Left cardiac atrium (tissue), 4 donors: ENCODE results near the gene TOP2B. TPM values are rescaled to one million over a fixed set of nuclear protein-coding genes. Genes with fewer than 3 reads are reported as not detected.

ENCODE experiments used
- ATAC-seq, 2 donors: fragments of 200-7000 bp; cut with Tn5 transposase; one replicate each; pipeline ENCODE4 v1.9.1; 2020; ENCODE audit warnings: mild to moderate bottlenecking in 2 of 2, moderate library complexity in 2 of 2
- DNase-seq: peaks from one replicate; pipeline ENCODE4 v3.0.0-alpha.2; 2020
- intact Hi-C, 2 donors: fragments of 100-400 bp; cut with DNase I; formaldehyde crosslinking; loops; one replicate each; pipeline versions ENCODE4 v1.14.1 to v1.15.1; 2022 to 2023
- long read RNA-seq: library from polyadenylated mRNA; unstranded; transcript quantifications from one replicate; pipeline ENCODE4 v2.0.0, GENCODE V29; 2021
- total RNA-seq, 2 donors: library from RNA; stranded (reverse); fragmentation: NEBNext Ultra II Directional; extraction: Animal tissue kit (Norgen Biotek cat#: 25700); gene quantifications; one replicate each; pipeline ENCODE4 v1.2.1, GENCODE V29; 2021
- donor health status: DM: no; HTN: yes; CAD: no.
- donor health status: DM: no; HTN: yes; CAD: no; lungs with severe emphysema.
- donor health status: DM: yes; HTN: yes; CAD: no.
- donor health status: Dilated cardiomyopathy.

The TOP2B gene, protein sequence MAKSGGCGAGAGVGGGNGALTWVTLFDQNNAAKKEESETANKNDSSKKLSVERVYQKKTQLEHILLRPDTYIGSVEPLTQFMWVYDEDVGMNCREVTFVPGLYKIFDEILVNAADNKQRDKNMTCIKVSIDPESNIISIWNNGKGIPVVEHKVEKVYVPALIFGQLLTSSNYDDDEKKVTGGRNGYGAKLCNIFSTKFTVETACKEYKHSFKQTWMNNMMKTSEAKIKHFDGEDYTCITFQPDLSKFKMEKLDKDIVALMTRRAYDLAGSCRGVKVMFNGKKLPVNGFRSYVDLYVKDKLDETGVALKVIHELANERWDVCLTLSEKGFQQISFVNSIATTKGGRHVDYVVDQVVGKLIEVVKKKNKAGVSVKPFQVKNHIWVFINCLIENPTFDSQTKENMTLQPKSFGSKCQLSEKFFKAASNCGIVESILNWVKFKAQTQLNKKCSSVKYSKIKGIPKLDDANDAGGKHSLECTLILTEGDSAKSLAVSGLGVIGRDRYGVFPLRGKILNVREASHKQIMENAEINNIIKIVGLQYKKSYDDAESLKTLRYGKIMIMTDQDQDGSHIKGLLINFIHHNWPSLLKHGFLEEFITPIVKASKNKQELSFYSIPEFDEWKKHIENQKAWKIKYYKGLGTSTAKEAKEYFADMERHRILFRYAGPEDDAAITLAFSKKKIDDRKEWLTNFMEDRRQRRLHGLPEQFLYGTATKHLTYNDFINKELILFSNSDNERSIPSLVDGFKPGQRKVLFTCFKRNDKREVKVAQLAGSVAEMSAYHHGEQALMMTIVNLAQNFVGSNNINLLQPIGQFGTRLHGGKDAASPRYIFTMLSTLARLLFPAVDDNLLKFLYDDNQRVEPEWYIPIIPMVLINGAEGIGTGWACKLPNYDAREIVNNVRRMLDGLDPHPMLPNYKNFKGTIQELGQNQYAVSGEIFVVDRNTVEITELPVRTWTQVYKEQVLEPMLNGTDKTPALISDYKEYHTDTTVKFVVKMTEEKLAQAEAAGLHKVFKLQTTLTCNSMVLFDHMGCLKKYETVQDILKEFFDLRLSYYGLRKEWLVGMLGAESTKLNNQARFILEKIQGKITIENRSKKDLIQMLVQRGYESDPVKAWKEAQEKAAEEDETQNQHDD (N-terminal part only)
- 100 to 1,000 TPM in 1 of 2 donors, 10 to 100 TPM in 1; 79.1 to 101 TPM for total RNA-seq
- long read RNA-seq, partial matches to known transcripts = 41 of 43 reads
- long read RNA-seq, other reads (novel, unspliced or antisense) = 2 of 43 reads

DNA sequence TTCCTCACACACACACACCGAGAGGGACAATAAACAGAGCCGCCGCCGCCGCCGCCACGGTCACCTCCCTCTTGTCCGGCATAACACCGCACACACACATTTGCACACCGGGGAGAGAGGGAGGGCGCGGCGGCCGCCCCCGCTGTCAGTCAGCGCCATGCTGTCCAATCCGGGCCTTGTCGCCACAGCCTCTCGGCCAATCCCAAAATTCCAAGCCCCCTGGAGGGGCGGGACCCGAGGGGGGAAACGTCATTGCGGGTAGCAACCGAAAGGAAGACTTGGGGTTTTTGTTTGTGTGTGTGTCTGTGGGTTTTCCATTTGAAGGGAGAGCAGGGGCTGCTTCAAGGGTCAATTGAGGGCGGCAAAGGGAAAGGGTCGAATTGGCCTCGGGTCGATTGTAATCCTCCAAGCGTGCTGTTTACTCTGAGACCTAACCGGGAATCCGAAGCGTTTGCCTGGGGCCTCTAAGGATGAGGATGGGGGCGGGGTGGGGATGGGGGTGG lies at the start of gene TOP2B:
TOP2B (minus strand) TSS at position 96 of the 503 bp plus-strand sequence. CDS start 610 bp downstream, outside the sequence.
- ATAC-seq = peak; percentile 98 to 99
- intact Hi-C loops = loop anchor here in 1 of 2 donors (5.0 kb wide), 2 partner anchors 117 to 127 kb away; partner anchors contain the start of genes NGLY1 and OXSM

DNA sequence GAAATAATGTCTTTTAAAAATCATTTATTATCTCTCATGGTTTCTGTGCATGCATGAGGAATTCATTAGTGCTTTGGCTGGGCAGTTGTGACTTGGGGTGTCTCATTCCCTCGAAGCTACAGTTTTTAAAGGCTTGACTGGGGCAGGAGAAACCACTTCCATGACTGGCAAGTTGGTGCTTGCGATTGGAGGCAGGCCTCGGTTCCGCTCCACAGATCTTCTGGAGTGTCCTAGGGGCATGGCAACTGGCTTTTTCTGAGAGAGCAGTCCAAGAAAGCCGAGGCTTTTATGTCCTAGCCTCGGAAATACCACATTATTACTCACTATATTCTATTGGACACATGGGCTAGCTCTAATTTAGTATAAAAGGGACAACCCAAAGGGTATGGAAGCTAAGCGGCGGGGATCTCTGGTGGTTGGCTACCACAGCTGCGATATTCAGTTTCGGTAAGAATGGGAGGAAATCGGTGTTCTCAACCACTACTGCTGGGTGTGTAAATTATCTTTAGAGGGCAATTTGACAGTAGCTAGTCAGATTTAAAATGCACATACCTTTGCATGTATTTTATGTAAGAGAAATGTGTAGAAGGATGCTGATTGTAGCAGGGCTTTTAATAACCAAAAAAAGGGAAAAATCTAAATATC lies 48.8 kb upstream of the TOP2B start:
- ATAC-seq = no peak
- DNase-seq = no peak
- intact Hi-C loops = no loop called here

More for the DNA sequence above, at the start of gene TOP2B:
- DNase-seq = peak; percentile 95

DNA sequence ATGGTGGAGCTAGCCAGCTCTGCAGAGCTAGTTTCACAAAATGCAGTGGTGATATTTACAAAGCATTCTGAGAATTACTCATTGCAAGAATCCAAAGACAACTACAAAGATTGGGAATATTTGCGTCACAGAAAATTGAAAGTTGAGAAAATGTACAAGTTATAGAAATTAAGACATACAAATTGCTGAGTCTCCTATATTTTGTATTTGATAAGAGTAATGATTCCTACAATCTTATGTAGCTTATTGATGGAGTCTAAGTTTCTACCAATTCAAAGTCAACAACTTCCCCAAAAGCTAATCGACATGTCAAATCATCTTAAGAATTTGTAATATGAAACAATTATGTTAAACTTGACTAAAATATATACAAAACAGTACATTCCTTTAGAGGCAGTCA lies 46.4 kb upstream of the TOP2B start:
- DNase-seq = no peak
- intact Hi-C loops = no loop called here
- ATAC-seq = no peak

DNA sequence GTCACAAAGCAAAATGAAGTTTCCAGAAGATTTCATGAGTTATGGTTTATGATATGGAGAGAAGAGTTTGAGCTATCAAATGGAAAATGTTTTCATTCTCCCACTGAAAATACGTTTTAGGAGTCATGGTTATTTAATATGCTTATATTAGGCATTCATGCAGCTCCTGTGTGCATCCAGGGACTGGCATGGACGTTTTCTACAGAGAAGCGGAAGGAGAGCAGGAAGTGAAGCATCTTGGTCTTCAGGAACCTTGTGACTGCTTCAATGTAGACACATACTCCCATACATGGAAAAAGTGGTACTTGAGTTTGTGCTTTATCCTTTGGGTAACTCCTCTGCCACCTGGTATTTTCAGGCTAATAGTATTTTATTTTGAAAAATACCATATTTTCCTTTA lies 43.3 kb upstream of the TOP2B start:
- ATAC-seq = no peak

DNA sequence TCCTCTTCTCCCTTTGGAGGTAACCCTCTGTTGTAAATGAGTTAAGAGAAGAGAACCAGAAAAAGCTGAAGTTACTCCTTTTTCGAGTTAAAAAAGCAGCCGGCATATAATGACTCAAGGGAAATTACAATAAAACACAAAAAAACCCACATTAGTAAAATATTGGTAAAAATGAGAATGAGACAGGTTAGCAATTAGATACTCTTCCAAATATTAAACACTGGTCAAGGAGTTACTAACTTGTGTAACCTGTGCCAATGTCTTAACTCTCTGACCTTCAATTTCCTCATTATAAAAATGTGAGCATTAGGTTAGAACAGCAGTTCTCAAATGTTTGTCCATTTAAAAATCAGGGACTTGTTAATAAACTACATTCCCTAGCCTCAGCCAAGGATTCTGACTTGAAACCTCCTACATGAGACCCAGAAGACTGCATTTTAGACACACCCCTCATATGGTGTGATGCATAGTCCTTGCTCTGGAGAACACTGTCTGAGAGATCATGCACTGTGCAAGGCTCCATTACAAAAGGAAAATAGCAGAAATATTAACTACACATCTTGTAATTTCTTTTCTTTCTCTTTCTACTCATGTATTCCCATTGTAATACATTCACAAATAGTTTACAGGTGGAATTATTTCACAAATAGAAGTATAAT lies 42.7 kb upstream of the TOP2B start:
- intact Hi-C loops = no loop called here
- no peak for ATAC-seq
- DNase-seq = no peak

More for the DNA sequence above, 43.3 kb upstream of the TOP2B start:
- no peak for DNase-seq
- intact Hi-C loops = no loop called here

DNA sequence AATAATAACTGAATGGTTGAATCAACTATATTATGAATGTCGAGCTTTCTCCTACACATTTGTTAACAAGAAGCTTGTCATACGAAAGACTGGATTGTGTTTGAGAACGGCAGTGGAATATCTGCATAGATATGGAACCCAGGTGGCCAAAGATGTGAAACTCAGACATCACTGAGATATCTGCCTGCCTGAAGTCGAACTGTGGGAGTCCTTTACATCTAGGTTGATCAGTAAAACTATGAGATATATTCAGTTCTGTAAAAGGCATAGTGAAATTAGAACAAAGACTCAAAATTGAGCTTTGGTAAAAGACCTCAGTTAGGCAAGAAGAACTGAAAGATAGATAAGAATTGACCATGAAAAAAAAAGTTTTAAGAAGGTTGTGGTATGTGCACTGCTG lies 41.5 kb upstream of the TOP2B start:
- DNase-seq (no peak), ATAC-seq (no peak)
- intact Hi-C loops = no loop called here

DNA sequence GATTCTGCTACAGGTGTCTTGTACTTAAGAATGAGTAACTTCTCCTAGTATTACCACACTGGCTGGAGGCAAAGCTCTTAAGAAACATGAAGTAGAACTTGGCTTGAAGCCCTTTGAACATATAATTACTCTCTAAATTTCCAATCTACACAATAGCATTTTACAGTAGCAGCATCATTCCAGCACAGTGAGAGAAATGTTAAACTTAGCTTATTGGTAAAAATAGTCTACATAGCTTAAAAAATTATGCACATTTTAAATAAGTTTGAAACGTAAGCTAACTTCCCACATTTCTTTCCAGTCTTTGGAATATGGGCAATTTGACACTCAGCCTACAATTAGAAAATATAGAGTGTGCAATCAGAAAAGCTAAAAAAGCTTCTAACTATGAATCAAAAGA lies 32.8 kb upstream of the TOP2B start:
- ATAC-seq = no peak
- intact Hi-C loops = no loop called here

DNA sequence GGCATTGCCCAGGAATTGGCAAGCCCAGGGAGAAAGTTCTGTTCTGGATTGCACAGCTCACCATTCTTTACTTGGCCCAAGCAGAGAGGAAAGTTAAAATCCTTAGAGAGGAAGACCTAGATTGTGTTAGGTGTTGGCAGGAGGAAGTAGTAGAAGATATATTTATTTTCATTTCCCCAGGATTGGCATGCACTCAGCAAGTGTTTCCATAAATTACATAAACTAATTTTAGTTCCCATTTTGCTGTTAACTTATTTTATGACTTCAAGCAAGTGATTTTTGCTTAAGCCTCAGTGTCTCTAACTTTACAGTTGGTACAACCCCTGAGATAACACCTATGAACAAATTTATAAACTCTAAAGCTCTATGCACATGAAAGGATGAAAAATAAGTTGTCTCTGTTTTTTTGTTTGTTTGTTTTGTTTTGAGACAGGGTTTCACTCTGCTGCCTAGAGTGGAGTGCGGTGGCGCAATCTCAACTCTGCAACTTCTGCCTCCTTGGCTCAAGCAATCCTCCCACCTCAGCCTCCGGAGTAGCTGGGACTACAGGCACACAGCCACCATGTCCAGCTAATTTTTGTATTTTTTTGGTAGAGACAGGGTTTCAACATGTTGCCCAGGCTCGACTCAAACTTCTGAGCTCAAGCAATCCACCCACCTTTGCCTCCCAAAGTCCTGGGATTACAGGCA lies 31.2 kb upstream of the TOP2B start:
- intact Hi-C loops = no loop called here
- ATAC-seq (no peak), DNase-seq (peak; percentile 24)

More for the DNA sequence above, 32.8 kb upstream of the TOP2B start:
- no peak for DNase-seq

DNA sequence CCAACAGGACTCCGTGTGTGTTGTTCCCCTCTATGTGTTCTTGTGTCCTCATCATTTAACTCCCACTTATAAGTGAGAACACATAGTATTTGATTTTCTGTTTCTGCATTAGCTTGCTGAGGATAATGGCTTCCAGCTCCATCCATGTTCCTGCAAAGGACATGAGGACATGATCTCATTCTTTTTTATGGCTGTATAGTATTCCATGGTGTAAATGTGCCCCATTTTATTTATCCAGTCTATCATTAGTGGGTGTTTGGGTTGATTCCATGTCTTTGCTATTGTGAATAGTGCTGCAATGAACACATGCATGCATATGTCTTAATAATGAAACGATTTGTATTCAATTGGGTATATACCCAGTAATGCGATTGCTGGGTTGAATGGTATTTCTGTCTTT lies 28.5 kb upstream of the TOP2B start:
- ATAC-seq = no peak
- intact Hi-C loops = no loop called here
- no peak for DNase-seq

DNA sequence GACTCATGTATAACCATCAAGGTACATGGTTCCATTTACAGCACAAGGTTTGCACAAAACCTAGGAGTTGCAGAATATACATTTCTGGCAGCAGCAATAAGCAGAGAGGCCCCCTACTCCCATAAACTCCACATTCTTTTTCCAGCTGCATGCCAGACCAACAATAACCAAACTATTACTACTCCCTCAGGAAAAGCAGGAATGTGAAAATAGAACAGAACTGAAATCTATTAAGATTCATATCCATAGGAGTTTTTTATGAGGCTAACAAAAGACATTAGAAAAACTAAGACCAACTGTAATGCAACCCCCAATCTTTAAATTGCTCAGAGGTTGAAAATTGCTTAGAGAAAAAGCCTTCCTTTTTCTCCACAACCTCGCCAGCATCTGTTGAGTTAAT lies 27.6 kb upstream of the TOP2B start:
- no peak for ATAC-seq
- intact Hi-C loops = no loop called here
- no peak for DNase-seq

DNA sequence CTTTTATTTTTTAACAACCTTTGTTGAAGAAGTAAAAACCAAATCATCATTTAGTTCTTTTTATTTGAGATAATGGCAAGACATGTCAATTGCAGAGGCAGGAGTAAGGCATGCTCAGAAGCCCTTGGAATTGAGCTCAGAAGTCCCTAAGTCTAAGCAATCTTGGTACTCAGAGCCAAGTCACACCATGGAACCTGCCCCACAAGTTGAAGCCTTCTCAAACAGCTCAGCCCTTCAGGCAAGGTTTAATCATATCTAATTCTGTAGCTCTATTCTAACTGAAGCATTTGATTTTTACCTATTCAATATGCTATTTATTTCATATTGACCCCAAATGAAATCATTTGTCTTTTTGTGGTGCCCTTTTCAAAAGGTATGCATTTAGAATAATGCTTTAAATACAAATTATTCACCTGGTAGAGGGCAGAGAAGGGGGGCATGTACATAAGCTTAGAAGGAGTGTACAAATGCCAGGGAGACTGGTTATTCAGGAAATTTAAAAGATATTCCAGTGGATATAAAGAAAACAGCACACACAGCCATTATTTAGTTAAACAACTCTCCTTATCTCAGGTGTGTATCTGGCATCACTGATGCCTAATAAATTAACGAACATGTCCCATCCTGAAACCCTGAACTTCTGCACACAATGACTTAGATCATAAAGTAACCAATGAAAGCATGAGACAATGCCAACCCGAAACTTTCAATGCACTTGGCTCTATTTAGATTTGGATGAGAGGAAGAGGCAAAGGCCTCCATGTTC lies 26.2 kb upstream of the TOP2B start:
- ATAC-seq = no peak
- no peak for DNase-seq
- intact Hi-C loops = no loop called here

DNA sequence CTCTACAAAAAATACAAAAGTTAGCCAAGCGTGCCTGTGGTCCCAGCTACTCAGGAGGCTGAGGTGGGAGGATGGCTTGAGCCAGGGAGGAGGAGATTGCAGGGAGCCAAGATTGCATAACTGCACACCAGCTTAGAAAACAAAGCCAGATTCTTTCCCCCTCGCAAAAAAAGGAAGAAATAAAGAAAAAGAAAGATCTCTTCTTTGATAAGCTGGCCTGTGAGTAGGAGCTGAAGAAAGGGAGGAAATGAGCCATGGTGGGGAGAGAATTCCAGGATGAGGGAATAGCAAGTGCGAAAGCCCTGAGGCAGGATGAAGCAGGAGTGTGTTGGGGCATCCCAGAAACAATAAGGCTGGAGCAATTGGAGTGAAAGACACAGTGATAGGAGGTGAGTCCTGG lies 24.5 kb upstream of the TOP2B start:
- intact Hi-C loops = no loop called here
- ATAC-seq (no peak), DNase-seq (no peak)

DNA sequence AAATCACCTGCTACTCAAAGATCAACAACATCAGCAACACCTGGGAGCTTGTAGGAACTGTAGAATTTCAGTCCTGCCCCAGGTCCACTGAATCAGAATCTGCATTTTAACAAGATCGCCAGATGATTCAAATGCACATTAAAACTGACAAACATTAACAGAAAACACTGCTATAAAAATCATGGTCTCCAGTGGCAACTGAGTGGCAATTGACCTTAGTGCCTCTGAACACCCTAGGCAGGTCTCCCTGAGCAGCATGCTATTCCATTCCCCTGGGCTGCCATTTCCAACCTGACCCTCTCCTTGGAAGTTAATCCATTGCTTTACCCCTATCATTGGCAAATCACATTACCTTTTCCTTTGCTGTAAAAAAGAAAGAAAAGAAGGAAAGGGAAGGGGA lies 23.0 kb upstream of the TOP2B start:
- ATAC-seq (no peak), DNase-seq (no peak)
- intact Hi-C loops = no loop called here

DNA sequence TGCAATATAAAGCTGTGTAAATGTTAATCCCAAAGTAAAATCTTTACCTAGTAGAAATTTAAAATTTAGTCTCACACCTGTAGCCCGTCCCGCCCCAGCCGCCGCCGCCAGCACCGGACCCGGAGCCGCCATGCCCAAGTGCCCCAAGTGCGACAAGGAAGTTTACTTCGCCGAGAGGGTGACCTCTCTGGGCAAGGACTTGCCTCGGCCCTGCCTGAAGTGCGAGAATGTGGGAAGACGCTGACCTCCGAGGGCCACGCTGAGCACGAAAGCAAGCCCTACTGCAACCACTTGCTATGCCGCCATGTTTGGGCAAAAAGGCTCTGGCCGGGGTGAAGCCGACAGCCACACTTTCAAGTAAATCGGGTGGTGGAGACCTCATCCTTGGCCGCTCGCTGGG lies 22.1 kb upstream of the TOP2B start:
- DNase-seq (no peak), ATAC-seq (no peak)
- intact Hi-C loops = no loop called here

DNA sequence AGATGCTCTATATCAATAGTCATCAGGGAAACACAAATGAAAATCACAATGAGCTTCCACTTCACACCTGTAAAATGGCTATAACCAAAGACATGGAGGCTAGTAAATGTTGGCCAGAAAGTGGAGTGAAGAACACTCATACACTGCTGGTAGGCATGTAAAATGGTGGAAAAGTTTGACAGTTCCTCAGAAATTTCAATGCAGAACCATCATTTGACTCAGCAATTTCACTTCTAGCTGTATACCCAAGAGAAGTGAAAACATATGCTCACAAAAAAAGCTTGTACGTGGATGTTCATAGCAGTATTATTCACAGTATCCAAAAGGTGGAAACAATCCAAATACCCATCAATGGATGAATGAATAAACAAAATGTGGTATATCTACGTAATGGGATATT lies 19.2 kb upstream of the TOP2B start:
- DNase-seq (no peak), ATAC-seq (no peak)
- intact Hi-C loops = no loop called here

DNA sequence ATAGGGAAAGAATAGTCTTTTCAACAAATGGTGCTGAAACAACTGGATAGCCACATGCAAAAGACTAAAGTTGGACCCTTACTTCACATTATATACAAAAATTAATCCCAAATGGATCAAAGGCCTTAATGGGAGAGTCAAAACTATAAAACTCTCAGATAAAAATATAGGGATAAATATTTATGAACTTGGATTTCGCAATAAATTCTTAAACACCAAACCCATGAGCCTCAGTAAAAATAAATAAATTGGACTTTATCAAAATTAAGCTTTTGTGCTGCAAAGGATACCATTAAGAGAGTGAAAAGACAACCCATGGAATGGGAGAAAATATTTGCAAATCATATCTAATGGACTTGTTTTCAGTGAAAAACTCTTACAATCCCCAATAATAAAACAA lies 18.7 kb upstream of the TOP2B start:
- DNase-seq (no peak), ATAC-seq (no peak)
- intact Hi-C loops = no loop called here

DNA sequence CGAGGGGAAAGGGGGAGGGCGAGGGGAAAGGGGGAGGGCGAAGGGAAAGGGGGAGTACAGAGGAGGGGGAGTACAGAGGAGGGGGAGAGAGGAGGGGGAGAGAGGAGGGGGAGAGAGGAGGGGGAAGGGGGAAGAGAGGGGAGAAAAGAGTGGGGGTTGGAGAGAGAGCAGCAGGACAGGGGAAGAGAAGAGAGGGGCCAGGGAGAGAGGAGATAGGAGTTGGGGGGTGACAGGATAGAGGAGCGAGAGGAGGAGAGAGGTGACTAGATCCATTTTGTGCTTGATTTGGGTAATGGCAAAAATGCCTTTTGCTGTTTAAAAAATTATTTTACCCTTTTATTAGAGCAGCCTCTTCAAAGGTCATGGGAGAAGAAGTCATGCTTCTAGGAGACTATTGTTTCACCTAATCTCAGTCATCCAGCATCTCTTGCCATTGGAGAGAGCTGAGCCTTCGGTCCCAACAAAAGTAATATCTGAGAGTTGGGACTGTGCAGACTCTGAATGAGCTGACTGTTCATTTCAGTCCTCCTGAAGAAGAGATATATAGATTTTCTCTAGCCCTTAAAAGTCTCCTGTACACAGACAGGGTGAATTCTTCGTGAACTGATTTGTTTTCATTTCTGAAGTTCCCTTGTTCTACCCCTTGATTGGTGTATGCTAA lies 15.1 kb upstream of the TOP2B start:
- intact Hi-C loops = no loop called here
- ATAC-seq (no peak), DNase-seq (no peak)
